Transverse colon (tissue), 4 donors: ENCODE data around the gene IL12RB2. TPM values are rescaled to one million over a fixed set of nuclear protein-coding genes. Genes with fewer than 3 reads are reported as not detected.
"Not testable (repeated sequence)": the region's sequence is repeated elsewhere in the genome, so short reads cannot be mapped to it uniquely, and the experiment has no call there.

Experiments used
- DNase-seq: peaks from one replicate; pipeline ENCODE4 v3.0.0-alpha.2; 2019
- H3K27ac ChIP-seq, 4 donors: fragments of 200-600 bp; sonication (generic); 2 replicates each; pipeline ENCODE4 v1.5.1; 2016 to 2018; ENCODE audit warnings: inconsistent platforms in 4 of 4
- H3K27me3 ChIP-seq: fragments of 200-600 bp; sonication (generic); 2 replicates; pipeline ENCODE4 v1.5.1; 2017; ENCODE audit warnings: inconsistent platforms
- H3K36me3 ChIP-seq, 4 donors: fragments of 200-600 bp; sonication (generic); 2 replicates each; pipeline ENCODE4 v1.5.1; 2017 to 2019; ENCODE audit warnings: inconsistent platforms in 4 of 4
- H3K4me1 ChIP-seq, 4 donors: fragments of 200-600 bp; sonication (generic); 2 replicates each; pipeline ENCODE4 v1.5.1; 2017 to 2020; ENCODE audit warnings: inconsistent platforms in 4 of 4
- H3K4me3 ChIP-seq, 4 donors: fragments of 200-600 bp; sonication (generic); 1 replicate in 1 of 4; 2 replicates in 3 of 4; pipeline versions ENCODE4 v1.5.1 to v1.6.1; 2017 to 2019; ENCODE audit warnings: inconsistent platforms in 4 of 4
- H3K9me3 ChIP-seq, 2 donors: fragments of 200-600 bp; sonication (generic); 2 replicates each; pipeline ENCODE4 v1.5.1; 2017 to 2019; ENCODE audit warnings: inconsistent platforms in 2 of 2
- CTCF ChIP-seq, 5 experiments: fragments of 200-600 bp in 3 of 5; fragments of 450-650 bp in 2 of 5; sonication (generic) in 3 of 5; IDR thresholded peaks; 1 replicate in 2 of 5; 2 replicates in 3 of 5; pipeline ENCODE4 v1.5.1; 2016 to 2017; ENCODE audit warnings: antibody characterized with exemption in 5 of 5, inconsistent platforms in 3 of 5, mild to moderate bottlenecking in 2 of 5, moderate library complexity in 1 of 5
- EP300 ChIP-seq: sonication (generic); formaldehyde crosslinking; IDR thresholded peaks from one replicate; pipeline ENCODE4 v1.6.1; 2017; ENCODE audit warnings: antibody characterized with exemption, low read depth
- POLR2A ChIP-seq: fragments of 450-650 bp; IDR thresholded peaks from one replicate; pipeline ENCODE4 v1.6.1; 2016; ENCODE audit warnings: antibody characterized with exemption, mild to moderate bottlenecking, moderate library complexity
- POLR2AphosphoS5 ChIP-seq, 3 donors: sonication (generic); formaldehyde crosslinking; IDR thresholded peaks; one replicate each; pipeline ENCODE4 v1.6.1; 2016; ENCODE audit warnings: antibody characterized with exemption in 3 of 3
- WGBS, 2 donors: methylation state at CpG; one replicate each; pipeline ENCODE4 v1.1.5; 2018; ENCODE audit warnings: low coverage in 1 of 2; 5-methylcytosine and 5-hydroxymethylcytosine counted together
- in situ Hi-C, 4 donors: fragments of 200-750 bp; cut with MboI; loops; one replicate each; pipeline versions ENCODE4 v1.15.0 to v1.15.1; 2017; ENCODE audit warnings: low sequenced_read_pairs in 3 of 4, low pct_ligation_motif_present in 1 of 4, low pct_unique_long_range_greater_than_20kb in 1 of 4
- intact Hi-C: fragments of 100-400 bp; cut with DNase I; formaldehyde crosslinking; loops from one replicate; pipeline ENCODE4 v1.15.1; 2023; ENCODE audit warnings: low total_unique reads
- total RNA-seq, 4 donors: library from RNA; depleted of rRNA; stranded (reverse); fragments of >200 nt; gene quantifications; one replicate each; pipeline ENCODE4 v1.1.0, GENCODE V29; 2016

The IL12RB2 gene
- total RNA-seq, 4 donors from 2014 or later = 1.2 to 3.3 TPM; not detected in 2

GRCh38 chr1:67399199-67399993 lies 91.7 kb downstream of the IL12RB2 start:
- WGBS, 2 donors = 76 to 77% methylated on average over 4 to 7 of the region's 7 CpGs
- no peaks in the 10 kb centered on the region for H3K9me3 ChIP-seq
- H3K4me3 ChIP-seq = no peak overlapping the region
- no peak for TF ChIP-seq POLR2AphosphoS5 (IDR thresholded peaks at IDR 0.05)
- no peak for TF ChIP-seq CTCF (IDR thresholded peaks at IDR 0.05)
- no peak for TF ChIP-seq POLR2A
- TF ChIP-seq EP300 = no peak
- in situ Hi-C loops (no loop called here), intact Hi-C loops (no loop called here)
- H3K27ac ChIP-seq = no peak overlapping the region
- H3K27me3 ChIP-seq = no peaks in the 10 kb centered on the region
- no peak for DNase-seq
- no peaks in the 10 kb centered on the region for H3K36me3 ChIP-seq
- H3K4me1 ChIP-seq = no peaks in the 10 kb centered on the region

GRCh38 chr1:67400029-67400786 lies 92.5 kb downstream of the IL12RB2 start:
- H3K27me3 ChIP-seq, H3K36me3 ChIP-seq, H3K4me1 ChIP-seq, DNase-seq, H3K9me3 ChIP-seq, in situ Hi-C loops, H3K4me3 ChIP-seq, H3K27ac ChIP-seq, intact Hi-C loops: not testable (repeated sequence)
- 80 to 85% methylated on average over 10 to 12 of the region's 12 CpGs for WGBS, 2 donors

- in situ Hi-C loops = no loop called here
- Histone ChIP-seq H3K9me3 (no peaks in the 10 kb centered on the region), H3K4me1 (peaks cover 0 to 6% (median 0%) of the 10 kb centered on the region in 4 donors), H3K27me3 (no peaks in the 10 kb centered on the region), H3K36me3 (no peaks in the 10 kb centered on the region), H3K4me3 (no peak overlapping the region), H3K27ac (no peak overlapping the region)
- TF ChIP-seq EP300 (no peak), POLR2A (no peak), CTCF (IDR thresholded peaks at IDR 0.05) (no peak), POLR2AphosphoS5 (IDR thresholded peaks at IDR 0.05) (no peak)
- DNase-seq = no peak
- intact Hi-C loops = no loop called here
- 80% methylated on average over 6 of the region's 6 CpGs; no CpG with 5 or more reads in 1 of the 2 donors for WGBS, 2 donors
Observed at GRCh38 chr1:67401443-67401842, 93.8 kb downstream of the IL12RB2 start.

- H3K9me3 ChIP-seq = no peaks in the 10 kb centered on the region
- TF ChIP-seq EP300 = no peak
- TF ChIP-seq CTCF (IDR thresholded peaks at IDR 0.05) = no peak
- TF ChIP-seq POLR2A = no peak
- no peak for TF ChIP-seq POLR2AphosphoS5 (IDR thresholded peaks at IDR 0.05)
- intact Hi-C loops (no loop called here), in situ Hi-C loops (no loop called here)
- no peaks in the 10 kb centered on the region for H3K36me3 ChIP-seq
- DNase-seq = no peak
- H3K4me3 ChIP-seq = no peak overlapping the region
- H3K27ac ChIP-seq = no peak overlapping the region
- H3K4me1 ChIP-seq = peaks cover 0 to 6% (median 0%) of the 10 kb centered on the region in 4 donors
- no peaks in the 10 kb centered on the region for H3K27me3 ChIP-seq
- 65 to 85% methylated on average over 2 to 5 of the region's 5 CpGs for WGBS, 2 donors
Observed at GRCh38 chr1:67404212-67404620, 96.5 kb downstream of the IL12RB2 start.
